ENCODE data around the gene SFXN5. TPM values are rescaled to one million over a fixed set of nuclear protein-coding genes. Genes with fewer than 3 reads are reported as not detected.

SFXN5 gene
- total RNA-seq, 2 donors from 2014 or later, result 16.1 to 26.4 TPM

- TF ChIP-seq, protein P1, sequence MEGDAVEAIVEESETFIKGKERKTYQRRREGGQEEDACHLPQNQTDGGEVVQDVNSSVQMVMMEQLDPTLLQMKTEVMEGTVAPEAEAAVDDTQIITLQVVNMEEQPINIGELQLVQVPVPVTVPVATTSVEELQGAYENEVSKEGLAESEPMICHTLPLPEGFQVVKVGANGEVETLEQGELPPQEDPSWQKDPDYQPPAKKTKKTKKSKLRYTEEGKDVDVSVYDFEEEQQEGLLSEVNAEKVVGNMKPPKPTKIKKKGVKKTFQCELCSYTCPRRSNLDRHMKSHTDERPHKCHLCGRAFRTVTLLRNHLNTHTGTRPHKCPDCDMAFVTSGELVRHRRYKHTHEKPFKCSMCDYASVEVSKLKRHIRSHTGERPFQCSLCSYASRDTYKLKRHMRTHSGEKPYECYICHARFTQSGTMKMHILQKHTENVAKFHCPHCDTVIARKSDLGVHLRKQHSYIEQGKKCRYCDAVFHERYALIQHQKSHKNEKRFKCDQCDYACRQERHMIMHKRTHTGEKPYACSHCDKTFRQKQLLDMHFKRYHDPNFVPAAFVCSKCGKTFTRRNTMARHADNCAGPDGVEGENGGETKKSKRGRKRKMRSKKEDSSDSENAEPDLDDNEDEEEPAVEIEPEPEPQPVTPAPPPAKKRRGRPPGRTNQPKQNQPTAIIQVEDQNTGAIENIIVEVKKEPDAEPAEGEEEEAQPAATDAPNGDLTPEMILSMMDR (IDR thresholded peaks at IDR 0.05), result no peak
- no peaks in the 10 kb centered on the region for H3K36me3 ChIP-seq
- peaks cover 3% of the 10 kb centered on the region for H3K4me1 ChIP-seq
- intact Hi-C loops (cut with DNase I), result loop anchor here (5.0 kb wide), 1 partner anchor 185 kb away; the partner anchor contains the start of gene SPR
- peak; percentile 52 for DNase-seq
- H3K9ac ChIP-seq (ENCODE audit: low read depth in 2 of 2, low read length in 2 of 2), result peak overlapping the region; percentile 86 to 94
- no peaks in the 10 kb centered on the region for H3K27me3 ChIP-seq
- H3K9me3 ChIP-seq, result no peaks in the 10 kb centered on the region
- H3K27ac ChIP-seq, result peak overlapping the region; percentile 93
- peak overlapping the region; percentile 83 for H3K4me3 ChIP-seq
These were observed 550 bp upstream of the SFXN5 start for GRCh38 chr2:73072129-73072395.

GRCh38 chr2:73070643-73071359 is 711 bp downstream of the SFXN5 start:
- peak overlapping the region; percentile 93 for H3K27ac ChIP-seq
- H3K4me3 ChIP-seq, result peak overlapping the region; percentile 83
- peak overlapping the region; percentile 86 to 96 for H3K9ac ChIP-seq (ENCODE audit: low read depth in 2 of 2, low read length in 2 of 2)
- DNase-seq, result peak; percentile 40
- H3K9me3 ChIP-seq, result no peaks in the 10 kb centered on the region
- peaks cover 3% of the 10 kb centered on the region for H3K4me1 ChIP-seq
- intact Hi-C loops (cut with DNase I), result loop anchor here (5.0 kb wide), 1 partner anchor 184 kb away; the partner anchor contains the start of gene SPR
- TF ChIP-seq, protein P1 (IDR thresholded peaks at IDR 0.05), result no peak
- H3K27me3 ChIP-seq, result no peaks in the 10 kb centered on the region
- H3K36me3 ChIP-seq, result no peaks in the 10 kb centered on the region

- Histone ChIP-seq H3K4me3 (peak overlapping the region; percentile 83), H3K27me3 (no peaks in the 10 kb centered on the region), H3K36me3 (no peaks in the 10 kb centered on the region), H3K9ac (ENCODE audit: low read depth in 2 of 2, low read length in 2 of 2) (peak overlapping the region; percentile 86 to 96), H3K4me1 (peaks cover 3% of the 10 kb centered on the region), H3K9me3 (no peaks in the 10 kb centered on the region), H3K27ac (peak overlapping the region; percentile 93)
- TF ChIP-seq, protein P1 (IDR thresholded peaks at IDR 0.05), result no peak
- no peak for DNase-seq
- intact Hi-C loops (cut with DNase I), result loop anchor here (5.0 kb wide), 1 partner anchor 183 kb away; the partner anchor contains the start of gene SPR
These were observed 1.5 kb downstream of the SFXN5 start for GRCh38 chr2:73069855-73070642.

DNA sequence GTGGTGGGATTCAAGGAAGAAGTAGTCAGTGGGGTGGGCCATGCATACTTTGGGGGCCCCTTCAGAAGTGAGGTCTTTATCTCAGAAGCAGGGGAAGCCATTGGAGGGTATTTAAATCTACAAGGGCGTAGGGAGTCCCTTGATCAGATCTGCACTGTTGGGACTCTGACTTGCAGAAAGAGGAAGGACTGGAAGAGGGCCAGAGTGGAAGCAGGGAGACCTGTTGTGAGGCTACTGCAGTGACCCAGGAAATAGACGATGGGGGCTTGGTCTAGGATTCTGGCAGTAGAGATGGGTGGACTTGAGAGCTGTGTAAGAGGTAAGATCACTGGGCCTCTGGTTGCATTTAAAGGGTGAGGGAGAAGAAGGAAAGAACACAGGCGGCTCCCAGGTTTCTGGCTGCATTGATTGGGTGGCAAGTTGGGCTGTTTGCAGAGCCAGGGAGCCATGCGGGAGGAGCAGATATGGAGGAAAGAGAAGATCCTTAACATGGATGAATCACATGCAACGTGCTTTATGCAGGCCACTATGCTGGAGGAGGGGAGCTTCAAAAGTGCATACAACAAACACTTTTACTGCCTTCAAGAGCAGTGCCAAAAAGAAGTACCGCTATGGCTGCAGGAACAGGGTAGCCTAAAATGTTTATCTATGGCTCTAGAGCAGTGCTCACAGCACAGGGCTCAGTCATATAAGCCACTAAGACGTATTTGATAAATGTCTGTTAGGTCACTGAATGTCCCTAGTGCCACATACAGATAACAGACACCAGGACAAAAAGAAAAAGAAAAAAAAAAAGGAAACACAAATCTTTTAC is 2.3 kb downstream of the SFXN5 start:
- intact Hi-C loops (cut with DNase I), result no loop called here
- TF ChIP-seq, protein P1 (IDR thresholded peaks at IDR 0.05), result no peak
- no peaks in the 10 kb centered on the region for H3K36me3 ChIP-seq
- peak overlapping the region; percentile 30 to 86 for H3K9ac ChIP-seq (ENCODE audit: low read depth in 2 of 2, low read length in 2 of 2)
- H3K27me3 ChIP-seq, result no peaks in the 10 kb centered on the region
- no peak overlapping the region for H3K27ac ChIP-seq
- DNase-seq, result no peak
- H3K9me3 ChIP-seq, result no peaks in the 10 kb centered on the region
- peaks cover 10% of the 10 kb centered on the region for H3K4me1 ChIP-seq
- no peak overlapping the region for H3K4me3 ChIP-seq

DNA sequence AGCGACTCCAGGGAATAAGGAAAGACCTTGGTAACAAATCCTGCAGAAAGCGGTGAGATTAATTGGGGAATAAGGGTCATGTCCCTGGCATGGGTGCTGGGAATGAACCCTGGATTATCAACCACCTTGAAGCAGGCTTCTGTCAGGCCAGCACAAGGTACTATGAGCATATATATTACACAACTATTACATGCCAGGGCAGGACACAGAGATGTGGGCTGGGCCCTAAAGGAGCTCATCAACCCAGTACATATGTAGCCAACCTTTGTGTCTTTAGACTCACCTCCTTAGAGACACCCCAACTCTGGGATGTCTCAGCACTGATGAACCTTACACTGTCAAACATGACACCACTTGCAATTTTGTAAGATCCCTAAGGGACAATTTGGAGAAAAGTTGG is 3.4 kb downstream of the SFXN5 start:
- no peaks in the 10 kb centered on the region for H3K27me3 ChIP-seq
- intact Hi-C loops (cut with DNase I), result no loop called here
- no peak overlapping the region for H3K9ac ChIP-seq (ENCODE audit: low read depth in 2 of 2, low read length in 2 of 2)
- TF ChIP-seq, protein P1 (IDR thresholded peaks at IDR 0.05), result no peak
- no peak overlapping the region for H3K4me3 ChIP-seq
- peaks cover 10% of the 10 kb centered on the region for H3K4me1 ChIP-seq
- DNase-seq, result no peak
- H3K9me3 ChIP-seq, result no peaks in the 10 kb centered on the region
- H3K27ac ChIP-seq, result no peak overlapping the region
- H3K36me3 ChIP-seq, result no peaks in the 10 kb centered on the region
